Duodenal mucosa (tissue), 2 donors: ENCODE results near the gene IZUMO1.
"Not testable (repeated sequence)": the region's sequence is repeated elsewhere in the genome, so short reads cannot be mapped to it uniquely, and the experiment has no call there.

Experiments used
- H3K27ac ChIP-seq: one replicate; pipeline ENCODE4 v1.7.0; 2013; ENCODE audit warnings: low read depth, low read length
- H3K27me3 ChIP-seq, 2 donors: one replicate each; pipeline ENCODE4 v1.7.0; 2013; ENCODE audit warnings: low read length in 2 of 2, control low read depth in 1 of 2; ENCODE audit not compliant: insufficient read depth in 2 of 2, control insufficient read depth in 1 of 2
- H3K36me3 ChIP-seq, 2 donors: one replicate each; pipeline ENCODE4 v1.7.0; 2013; ENCODE audit warnings: low read length in 2 of 2, control low read depth in 1 of 2; ENCODE audit not compliant: insufficient read depth in 2 of 2, control insufficient read depth in 1 of 2
- H3K4me1 ChIP-seq, 2 donors: one replicate each; pipeline ENCODE4 v1.7.0; 2013; ENCODE audit warnings: low read length in 2 of 2, control low read depth in 1 of 2; ENCODE audit not compliant: insufficient read depth in 2 of 2, control insufficient read depth in 1 of 2
- H3K4me3 ChIP-seq, 2 donors: one replicate each; pipeline ENCODE4 v1.7.0; 2013; ENCODE audit warnings: low read length in 2 of 2, low read depth in 1 of 2
- H3K9ac ChIP-seq, 2 donors: one replicate each; pipeline ENCODE4 v1.7.0; 2013; ENCODE audit warnings: low read length in 2 of 2, low read depth in 1 of 2
- H3K9me3 ChIP-seq, 2 donors: one replicate each; pipeline ENCODE4 v1.7.0; 2013; ENCODE audit warnings: low read length in 2 of 2, control low read depth in 1 of 2; ENCODE audit not compliant: control insufficient read depth in 1 of 2

The IZUMO1 gene

DNA sequence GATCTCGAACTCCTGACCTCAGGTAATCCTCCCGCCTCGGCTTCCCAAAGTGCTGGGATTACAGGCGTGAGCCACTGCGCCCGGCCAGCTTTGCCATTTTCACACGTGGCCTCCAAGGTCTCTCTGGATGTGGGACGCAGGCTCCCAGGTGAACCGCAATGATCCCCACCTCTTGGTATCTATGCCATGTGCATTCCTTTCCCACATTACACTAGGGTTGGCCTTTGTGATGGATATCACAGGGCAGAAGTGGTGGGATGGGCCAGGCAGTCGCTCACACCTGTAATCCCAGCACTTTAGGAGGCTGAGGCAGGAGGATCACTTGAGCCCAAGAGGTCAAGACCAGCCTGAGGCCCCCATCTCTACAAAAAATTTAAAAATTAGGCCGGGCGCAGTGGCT lies 31.0 kb upstream of the IZUMO1 start:
- H3K27ac ChIP-seq = no peak overlapping the region
- no peaks in the 10 kb centered on the region for H3K9me3 ChIP-seq
- H3K27me3 ChIP-seq = no peaks in the 10 kb centered on the region

DNA sequence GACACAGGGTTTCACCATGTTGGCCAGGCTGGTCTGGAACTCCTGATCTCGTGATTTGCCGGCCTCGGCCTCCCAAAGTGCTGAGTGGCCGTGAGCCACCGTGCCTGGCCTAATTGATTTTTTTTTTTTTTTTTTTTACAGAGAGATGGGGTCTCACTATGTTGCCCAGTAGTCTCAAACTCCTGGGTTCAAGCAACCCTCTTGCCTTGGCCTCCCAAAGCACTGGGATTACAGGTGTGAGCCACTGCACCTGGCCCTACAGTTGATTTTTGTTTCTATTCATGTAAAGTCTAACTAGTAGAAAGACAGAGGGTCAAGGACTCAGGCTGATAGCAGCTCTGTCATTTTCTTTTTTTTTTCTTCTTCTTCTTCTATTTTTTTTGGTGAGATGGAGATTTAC lies 30.4 kb upstream of the IZUMO1 start:
- Histone ChIP-seq H3K9me3 (no peaks in the 10 kb centered on the region), H3K4me3 (no peak overlapping the region), H3K27me3 (no peaks in the 10 kb centered on the region), H3K36me3 (no peaks in the 10 kb centered on the region), H3K9ac (no peak overlapping the region), H3K4me1 (peaks cover 18 to 19% of the 10 kb centered on the region in 2 donors), H3K27ac (no peak overlapping the region)

More for the DNA sequence above, 31.0 kb upstream of the IZUMO1 start:
- Histone ChIP-seq H3K4me1 (peaks cover 18 to 19% of the 10 kb centered on the region in 2 donors), H3K9ac (no peak overlapping the region), H3K36me3 (no peaks in the 10 kb centered on the region), H3K4me3 (no peak overlapping the region)

DNA sequence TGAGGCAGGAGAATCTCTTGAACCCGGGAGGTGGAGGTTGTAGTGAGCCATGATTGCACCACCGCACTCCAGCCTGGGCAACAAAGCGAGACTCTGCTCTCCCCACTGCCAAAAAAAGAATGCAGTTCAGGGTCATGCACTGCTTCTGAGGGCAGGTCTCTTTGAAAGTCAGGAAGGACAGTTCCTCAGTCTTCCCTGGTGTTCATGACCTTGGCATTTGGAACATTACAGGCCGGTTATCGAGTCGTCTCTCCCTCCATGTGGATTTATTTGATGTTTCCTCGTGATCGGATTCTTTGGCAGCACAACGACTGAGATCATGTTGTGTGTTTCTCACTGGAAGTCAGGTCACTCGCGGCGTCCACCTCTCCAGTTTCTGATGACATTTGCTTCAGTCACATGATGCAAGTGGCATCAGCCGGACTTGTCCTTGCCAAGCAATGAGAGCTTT lies 25.8 kb upstream of the IZUMO1 start:
- Histone ChIP-seq H3K4me1 (peaks cover 4% of the 10 kb centered on the region in 2 donors), H3K27me3 (no peaks in the 10 kb centered on the region), H3K4me3 (no peak overlapping the region), H3K36me3 (no peaks in the 10 kb centered on the region), H3K9ac (no peak overlapping the region), H3K27ac (no peak overlapping the region), H3K9me3 (no peaks in the 10 kb centered on the region)

DNA sequence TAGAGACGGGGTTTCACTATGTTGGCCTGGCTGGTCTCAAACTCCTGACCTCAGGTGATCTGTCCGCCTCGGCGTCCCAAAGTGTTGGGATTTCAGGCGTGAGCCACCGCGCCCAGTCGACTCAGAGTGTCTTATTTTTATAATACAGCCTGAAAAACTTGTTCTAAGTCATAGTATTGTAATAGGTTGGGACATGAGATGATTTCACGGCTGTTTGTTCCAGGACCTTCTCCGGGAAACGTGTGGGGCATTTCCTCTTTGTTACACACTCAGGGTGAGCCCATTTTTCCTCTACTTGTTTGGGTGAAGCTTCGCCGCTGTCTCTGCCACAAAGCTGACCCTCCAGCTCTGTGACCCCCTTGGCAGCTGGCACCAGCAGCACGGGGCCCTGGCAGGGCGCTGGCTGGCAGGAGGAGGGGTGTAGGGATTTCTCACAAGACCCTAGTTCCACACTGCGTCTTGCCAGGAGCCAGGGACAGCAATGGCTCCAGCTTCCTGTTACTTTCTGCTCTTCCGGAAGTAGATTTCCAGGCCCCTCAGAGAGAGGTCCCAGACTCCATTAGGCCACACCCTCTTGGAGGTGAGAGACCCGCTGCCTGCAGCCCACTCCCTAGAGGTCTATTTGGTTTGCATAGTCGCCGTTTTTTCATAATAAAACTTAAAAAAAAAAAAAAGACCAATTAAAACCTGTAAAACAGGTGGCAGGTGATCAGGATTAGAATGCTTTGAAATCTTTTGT lies 24.2 kb upstream of the IZUMO1 start:
- no peak overlapping the region for H3K4me3 ChIP-seq
- no peaks in the 10 kb centered on the region for H3K36me3 ChIP-seq
- no peaks in the 10 kb centered on the region for H3K4me1 ChIP-seq
- H3K9ac ChIP-seq = no peak overlapping the region
- H3K27me3 ChIP-seq = no peaks in the 10 kb centered on the region
- no peaks in the 10 kb centered on the region for H3K9me3 ChIP-seq
- H3K27ac ChIP-seq = no peak overlapping the region

DNA sequence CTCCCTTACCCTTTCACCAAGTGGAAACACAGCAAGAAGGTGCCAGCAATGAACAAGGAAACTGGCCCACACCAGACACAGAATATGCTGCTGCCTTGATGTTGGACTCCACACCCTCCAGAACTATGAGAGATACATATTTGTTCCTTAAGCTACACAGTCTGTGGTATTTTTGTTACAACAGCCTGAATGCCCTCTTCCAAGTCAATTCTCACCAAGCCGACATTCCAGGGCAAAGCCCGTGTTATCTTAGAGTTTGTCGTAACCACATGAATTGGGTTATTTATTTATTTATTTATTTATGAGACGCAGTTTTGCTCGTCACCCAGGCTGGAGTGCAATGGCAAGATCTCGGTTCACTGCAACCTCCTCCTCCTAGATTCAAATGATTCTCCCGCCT lies 23.6 kb upstream of the IZUMO1 start:
- Histone ChIP-seq H3K4me1 (no peaks in the 10 kb centered on the region), H3K27me3 (no peaks in the 10 kb centered on the region), H3K27ac (no peak overlapping the region), H3K36me3 (no peaks in the 10 kb centered on the region), H3K4me3 (no peak overlapping the region), H3K9me3 (no peaks in the 10 kb centered on the region), H3K9ac (no peak overlapping the region)

DNA sequence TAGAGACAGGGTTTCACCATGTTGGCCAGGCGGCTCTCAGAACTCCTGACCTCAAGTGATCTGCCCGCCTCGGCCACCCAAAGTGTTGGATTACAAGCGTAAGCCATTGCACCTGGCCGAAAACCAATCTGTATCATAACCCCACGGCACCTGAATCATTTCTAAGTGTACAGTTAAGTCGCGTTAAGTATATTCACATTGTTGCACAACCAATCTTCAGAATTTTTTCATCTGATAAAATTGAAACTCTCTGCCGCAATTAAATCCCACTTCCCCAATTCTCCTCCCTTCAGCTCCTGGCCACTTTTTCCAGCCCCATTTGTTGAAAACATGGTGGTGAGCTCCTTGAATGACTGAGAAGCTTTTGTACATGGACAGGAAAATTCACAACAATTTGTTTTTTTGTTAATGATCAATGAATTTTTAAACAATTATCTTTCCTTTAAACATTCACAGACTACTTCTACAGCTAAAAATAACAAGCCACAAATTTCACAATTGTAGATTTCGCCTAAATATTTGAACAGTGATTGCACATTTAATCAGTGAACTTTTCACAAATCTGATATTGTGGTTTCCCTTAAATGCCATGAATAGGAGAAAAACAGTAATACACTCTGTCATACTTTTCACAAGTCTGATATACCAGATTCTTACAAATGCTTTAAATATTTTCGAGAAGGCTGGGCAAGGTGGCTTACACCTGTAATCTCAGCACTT lies 22.4 kb upstream of the IZUMO1 start:
- Histone ChIP-seq H3K9me3 (no peaks in the 10 kb centered on the region), H3K9ac (no peak overlapping the region), H3K4me3 (no peak overlapping the region), H3K36me3 (no peaks in the 10 kb centered on the region), H3K27me3 (no peaks in the 10 kb centered on the region), H3K27ac (no peak overlapping the region), H3K4me1 (no peaks in the 10 kb centered on the region)

DNA sequence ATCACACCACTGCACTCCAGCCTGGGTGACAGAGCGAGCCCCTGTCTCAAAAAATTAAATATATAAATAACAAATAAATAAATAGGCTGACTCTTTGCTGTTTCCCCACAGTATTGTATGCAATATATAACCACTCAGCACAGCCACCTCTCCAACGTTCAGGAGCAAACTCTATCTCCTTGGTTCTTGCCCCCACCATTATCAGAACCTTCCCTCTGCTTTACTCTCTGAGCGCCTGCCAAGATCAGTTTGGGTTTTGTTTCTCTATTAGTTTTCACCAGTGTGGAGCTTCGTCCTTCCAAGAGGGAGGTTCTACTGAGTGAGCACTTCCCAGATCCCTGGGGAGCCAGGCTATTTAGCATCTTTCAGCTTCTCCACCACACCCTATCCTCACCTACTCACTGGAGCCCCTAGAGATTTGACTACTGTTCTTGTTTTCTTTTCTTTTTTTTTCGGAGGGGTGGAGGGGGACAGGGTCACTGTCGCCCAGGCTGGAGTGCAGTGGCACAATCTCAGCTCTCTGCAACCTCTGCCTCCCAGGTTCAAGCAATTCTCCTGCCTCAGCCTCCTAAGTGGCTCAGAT lies 21.6 kb upstream of the IZUMO1 start:
- not testable (repeated sequence) for H3K4me3 ChIP-seq, H3K27ac ChIP-seq, H3K9me3 ChIP-seq, H3K36me3 ChIP-seq, H3K4me1 ChIP-seq, H3K9ac ChIP-seq, H3K27me3 ChIP-seq

DNA sequence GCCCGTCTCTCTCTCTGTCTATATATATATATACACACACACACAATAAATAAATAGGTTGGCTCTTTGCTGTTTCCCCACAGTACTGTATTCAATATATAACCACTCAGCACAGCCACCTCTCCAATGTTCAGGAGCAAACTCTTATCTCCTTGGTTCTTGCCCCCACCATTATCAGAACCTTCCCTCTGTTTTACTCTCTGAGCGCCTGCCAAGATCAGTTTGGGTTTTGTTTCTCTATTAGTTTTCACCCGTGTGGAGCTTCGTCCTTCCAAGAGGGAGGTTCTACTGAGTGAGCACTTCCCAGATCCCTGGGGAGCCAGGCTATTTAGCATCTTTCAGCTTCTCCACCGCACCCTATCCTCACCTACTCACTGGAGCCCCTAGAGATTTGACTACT lies 19.1 kb upstream of the IZUMO1 start:
- H3K27me3 ChIP-seq, H3K36me3 ChIP-seq, H3K27ac ChIP-seq, H3K4me3 ChIP-seq, H3K4me1 ChIP-seq, H3K9me3 ChIP-seq, H3K9ac ChIP-seq: not testable (repeated sequence)

DNA sequence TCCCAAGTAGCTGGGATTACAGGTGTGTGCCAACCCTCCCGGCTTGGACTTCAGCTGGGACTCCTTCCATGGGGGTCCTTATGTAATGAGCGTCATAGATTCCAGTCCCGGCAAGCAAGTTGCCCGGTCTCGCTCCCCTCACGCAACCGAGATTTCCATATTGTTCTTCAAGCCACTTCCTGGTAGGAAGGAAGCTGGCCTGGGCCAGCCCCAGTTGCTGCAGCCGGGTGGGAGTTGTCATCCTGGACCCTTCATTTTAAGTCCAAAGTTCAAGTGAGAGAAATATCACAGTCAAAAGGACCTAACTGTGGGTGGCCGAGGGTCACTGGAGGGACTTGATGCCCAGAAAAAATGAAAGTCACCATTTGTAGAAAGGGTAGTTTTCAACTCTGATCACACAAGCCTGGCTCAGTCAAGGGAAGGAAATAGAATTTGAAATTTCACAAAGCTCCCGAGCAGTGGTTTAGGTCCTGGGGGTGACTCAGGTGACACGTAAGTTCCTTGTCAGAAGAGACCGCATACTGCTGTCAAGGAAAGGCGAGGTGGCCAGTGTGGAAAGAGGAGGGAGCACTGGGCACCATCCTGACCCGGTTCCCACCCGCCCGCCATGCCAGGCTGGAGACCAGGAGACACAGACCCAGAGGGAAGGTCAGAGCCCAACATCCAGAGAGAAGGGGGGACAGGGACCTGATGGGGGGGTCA lies 13.9 kb upstream of the IZUMO1 start:
- Histone ChIP-seq H3K4me3 (no peak overlapping the region), H3K4me1 (no peaks in the 10 kb centered on the region), H3K9ac (no peak overlapping the region), H3K36me3 (no peaks in the 10 kb centered on the region), H3K27ac (no peak overlapping the region), H3K27me3 (no peaks in the 10 kb centered on the region), H3K9me3 (no peaks in the 10 kb centered on the region)

DNA sequence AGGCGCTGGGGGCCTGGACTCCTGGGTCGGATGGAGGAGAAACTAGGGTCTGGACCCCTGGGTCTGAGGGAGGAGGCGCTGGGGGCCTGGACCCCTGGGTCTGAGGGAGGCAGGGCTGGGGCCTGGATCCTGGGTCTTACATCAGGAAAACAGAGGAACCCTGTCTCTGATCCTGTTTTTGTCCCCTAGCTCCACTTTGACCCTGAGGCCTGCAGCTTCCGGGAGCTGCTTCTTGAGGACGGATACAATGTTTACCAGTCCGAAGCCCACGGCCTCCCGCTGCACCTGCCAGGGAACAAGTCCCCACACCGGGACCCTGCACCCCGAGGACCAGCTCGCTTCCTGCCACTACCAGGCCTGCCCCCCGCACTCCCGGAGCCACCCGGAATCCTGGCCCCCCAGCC lies 11.0 kb upstream of the IZUMO1 start:
- H3K4me3 ChIP-seq = no peak overlapping the region
- H3K9me3 ChIP-seq = no peaks in the 10 kb centered on the region
- no peaks in the 10 kb centered on the region for H3K27me3 ChIP-seq
- no peaks in the 10 kb centered on the region for H3K36me3 ChIP-seq
- H3K27ac ChIP-seq = no peak overlapping the region
- H3K4me1 ChIP-seq = peaks cover 5 to 6% of the 10 kb centered on the region in 2 donors
- no peak overlapping the region for H3K9ac ChIP-seq
